GM19193 (cell line): ENCODE results near the gene CSMD2.

Experiments used
- POLR2A ChIP-seq: IDR thresholded peaks from 4 replicates; pipeline ENCODE4 v1.6.1; 2011; ENCODE audit not compliant: insufficient read depth, insufficient read length; ENCODE audit errors: extremely low read depth

The CSMD2 gene

GRCh38 chr1:33709783-33710718, 455.0 kb downstream of the CSMD2 start:
- TF ChIP-seq POLR2A, result no peak

GRCh38 chr1:33709174-33709782, 455.8 kb downstream of the CSMD2 start:
- TF ChIP-seq POLR2A, result no peak

DNA sequence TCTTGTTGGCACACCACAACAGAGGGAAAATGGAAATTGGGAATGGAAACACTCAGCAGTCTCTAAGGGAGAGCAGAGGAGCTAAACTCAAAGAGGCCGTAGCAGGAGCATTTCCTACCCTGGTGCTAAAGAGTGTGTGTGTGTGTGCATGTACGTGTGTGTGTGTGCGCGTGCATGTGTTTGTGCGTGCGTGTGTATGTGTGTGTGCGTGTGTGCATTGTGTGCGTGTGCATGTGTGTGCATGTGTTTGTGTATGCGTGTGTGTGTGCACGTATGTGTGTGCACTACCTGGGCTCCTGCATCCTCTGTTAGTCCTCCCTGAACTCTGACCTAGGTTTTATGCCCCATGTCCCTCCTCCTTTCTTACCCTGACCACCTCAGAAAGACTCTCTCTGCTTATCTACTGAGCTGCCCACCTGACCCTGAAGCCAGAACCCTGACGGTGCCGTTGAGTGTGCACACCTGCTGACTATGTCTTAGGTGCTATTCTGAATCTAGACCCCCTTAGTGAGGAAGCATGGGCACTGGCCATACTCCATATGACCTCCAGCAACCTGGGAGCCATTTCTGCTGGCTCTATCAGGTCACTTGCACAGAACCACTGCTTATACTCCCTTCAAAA, 458.3 kb downstream of the CSMD2 start:
- TF ChIP-seq POLR2A, result no peak

DNA sequence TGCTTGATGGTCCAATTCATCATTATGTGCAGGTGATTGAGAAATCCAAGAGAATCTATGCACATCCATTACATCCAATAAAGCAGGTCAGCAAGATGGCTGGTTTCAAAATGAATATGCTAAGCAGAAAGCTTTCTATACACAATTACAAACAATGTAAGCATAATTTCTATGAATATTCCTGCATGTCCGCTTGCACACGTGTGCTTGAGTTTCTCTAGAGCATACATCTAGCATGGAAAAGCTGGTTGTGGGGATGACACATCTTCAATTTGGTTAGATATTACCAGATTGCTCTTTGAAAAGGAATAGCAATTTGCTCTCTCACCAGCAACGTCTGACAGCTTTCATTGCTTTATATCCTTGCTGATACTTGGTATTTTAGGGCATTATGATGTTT, 461.6 kb downstream of the CSMD2 start:
- TF ChIP-seq POLR2A, result no peak

DNA sequence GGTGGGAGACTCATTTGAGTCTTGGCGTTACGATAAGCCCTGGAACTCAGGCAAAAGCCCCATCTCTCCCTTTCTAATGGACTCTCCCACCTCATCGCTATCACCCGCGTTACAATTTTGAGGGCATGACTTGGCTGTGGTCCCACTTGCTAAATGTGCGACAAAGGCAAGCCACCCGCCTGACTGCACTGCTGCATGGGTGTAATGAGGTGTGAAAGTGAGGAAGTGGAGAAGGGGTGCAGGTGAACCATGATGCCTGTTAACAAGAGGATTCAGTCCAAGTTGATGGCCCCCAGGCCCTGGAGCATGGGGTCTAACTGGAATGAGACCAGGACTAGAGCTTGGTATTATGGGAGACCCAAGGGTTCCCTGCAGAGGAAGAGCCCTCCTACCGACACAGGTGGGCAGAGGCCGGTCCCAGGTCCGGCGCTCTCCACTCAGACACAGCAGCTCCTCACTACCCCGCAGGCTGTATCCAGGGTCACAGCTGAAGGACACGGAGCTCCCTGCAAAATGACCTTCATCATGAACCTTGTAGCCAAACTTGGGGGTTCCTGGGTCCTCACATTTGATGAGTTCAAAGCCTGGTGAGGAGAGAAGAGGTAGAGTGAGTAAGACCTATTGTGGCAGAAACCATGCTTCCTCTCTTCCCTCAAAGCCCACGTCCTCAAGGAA, 466.5 kb downstream of the CSMD2 start:
- no peak for TF ChIP-seq POLR2A

DNA sequence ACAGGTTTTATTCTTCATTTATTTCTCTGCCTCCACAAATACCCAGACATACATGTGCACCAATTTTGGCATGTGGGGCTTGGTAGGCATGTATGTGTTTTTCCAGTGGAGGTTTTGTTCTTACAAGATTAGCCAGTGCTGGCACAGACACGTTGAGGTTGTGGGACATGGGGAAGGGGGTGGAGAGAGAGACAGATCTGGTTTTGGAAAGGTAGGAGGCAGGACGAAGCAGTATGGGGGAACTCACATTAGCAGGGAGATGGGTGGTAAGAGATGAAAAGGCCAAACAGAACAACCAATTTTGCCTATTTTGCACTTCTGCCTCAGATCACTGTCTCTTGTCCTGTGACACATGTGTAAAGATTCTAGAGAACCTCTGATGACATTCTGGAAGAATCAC, 467.2 kb downstream of the CSMD2 start:
- TF ChIP-seq POLR2A, result no peak

- no peak for TF ChIP-seq POLR2A
These were observed 468.1 kb downstream of the CSMD2 start for GRCh38 chr1:33696962-33697361.

GRCh38 chr1:33696311-33696710, 468.7 kb downstream of the CSMD2 start:
- TF ChIP-seq POLR2A, result no peak

DNA sequence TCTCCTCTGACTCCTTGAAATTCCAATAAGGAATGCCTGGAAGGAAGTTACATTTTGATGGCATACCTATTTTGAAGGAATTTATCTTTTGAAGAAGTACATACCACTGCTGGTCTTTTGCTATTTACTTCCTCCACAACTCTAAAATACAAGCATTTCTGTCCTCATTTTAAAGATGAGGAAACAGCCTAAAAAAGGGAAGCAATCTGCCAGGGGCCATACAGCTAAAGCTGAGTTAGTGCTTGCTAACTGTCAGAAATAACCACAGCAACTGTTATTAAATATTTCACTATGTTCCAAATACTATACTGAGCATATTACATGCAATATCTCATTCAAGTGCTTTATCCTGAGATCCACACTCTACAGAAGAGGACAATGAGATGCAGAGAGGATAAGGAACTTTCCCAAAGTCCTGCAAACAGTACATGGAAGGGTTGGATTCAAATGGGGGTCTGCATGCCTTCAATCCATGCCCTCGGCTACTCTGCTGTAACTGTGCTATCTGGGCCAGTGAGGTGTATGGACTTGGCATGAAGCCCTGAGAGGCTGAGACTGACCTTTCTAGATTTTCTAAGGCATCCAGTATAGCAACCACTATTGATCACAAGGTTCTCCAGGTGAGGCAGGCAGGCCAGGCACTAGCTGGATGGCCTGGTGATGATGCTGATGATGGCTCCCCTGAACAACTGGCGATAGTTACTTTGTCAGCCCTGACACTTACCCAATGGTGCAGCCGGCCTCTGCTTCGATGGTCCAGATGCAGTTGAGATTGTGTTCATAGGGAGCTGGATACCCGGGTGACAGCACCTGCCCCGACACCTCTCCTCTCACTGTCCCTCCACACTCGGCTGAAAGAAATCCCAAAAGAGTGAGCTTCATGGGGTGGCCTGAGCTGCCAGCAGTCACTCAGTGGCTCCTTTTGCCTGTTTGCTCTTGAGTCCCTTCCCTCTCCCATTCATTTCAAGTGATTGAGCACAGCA, 472.5 kb downstream of the CSMD2 start:
- TF ChIP-seq POLR2A, result no peak

GRCh38 chr1:33687000-33687399, 478.0 kb downstream of the CSMD2 start:
- no peak for TF ChIP-seq POLR2A

DNA sequence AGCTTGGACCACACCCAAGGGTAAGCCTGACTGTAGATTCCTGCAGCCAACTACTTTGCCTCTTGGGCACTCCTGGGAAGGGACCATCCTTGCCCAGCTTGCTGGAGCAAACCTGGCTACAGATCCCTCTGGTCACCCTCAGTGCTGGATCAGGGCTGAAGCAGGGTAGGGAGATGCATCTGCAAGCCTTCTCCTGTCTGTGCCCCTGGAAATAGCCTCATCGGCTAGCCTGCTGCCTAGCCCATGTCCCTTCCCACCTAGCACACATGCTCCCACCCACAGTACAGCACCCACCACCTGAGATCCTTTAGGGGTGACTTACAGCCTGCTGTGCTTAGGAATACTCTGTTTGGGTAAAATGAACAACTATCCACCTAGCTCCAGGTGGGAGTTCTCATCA, 478.5 kb downstream of the CSMD2 start:
- no peak for TF ChIP-seq POLR2A

- TF ChIP-seq POLR2A, result no peak
These were observed 479.8 kb downstream of the CSMD2 start for GRCh38 chr1:33685256-33685655.

DNA sequence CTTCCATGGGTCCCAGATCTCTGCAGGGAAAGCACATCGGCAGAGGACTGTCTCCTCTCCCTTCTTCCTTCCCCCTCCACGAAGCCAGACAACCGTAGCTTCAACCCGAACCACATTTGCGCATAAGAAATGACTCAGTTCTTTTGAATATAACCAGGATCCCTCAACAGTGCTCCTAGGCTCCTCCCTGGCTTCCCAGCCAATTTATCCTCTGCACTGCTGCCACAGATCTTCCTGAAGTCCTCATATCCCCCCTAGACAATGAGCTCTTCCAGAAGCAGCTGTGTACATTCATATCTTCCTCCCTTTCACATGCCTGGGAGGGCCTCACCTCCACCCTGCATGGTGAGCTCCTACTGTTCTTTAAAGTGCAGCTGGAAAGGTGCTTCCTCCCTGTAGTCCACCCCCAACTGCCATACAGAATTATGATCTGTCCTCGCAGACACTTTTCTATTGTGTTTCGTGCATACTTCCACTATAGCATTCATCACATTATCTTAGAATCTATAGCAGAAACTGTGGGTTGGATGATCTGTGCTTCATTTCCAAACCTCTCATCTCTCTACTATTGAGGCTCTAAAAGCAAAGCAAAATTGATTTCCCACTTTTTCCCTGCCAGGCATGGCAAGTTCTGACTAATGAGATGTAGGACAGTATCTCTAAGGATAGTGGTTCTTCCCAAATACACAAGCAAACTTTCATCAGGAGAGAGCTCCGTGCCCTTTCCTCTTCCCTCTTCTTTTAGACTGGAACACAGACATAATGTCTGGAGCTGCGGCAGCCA, 480.4 kb downstream of the CSMD2 start:
- no peak for TF ChIP-seq POLR2A
